Renal pelvis (tissue), 4 donors: ENCODE measurements around the gene DIP2B. TPM values are rescaled to one million over a fixed set of nuclear protein-coding genes. Genes with fewer than 3 reads are reported as not detected.

Experiments
- DNase-seq: peaks from one replicate; pipeline ENCODE4 v3.0.0-alpha.2; 2013
- polyA plus RNA-seq, 3 donors: library from polyadenylated mRNA; unstranded; fragments of 120-200 nt; gene quantifications; one replicate each; pipeline ENCODE4 v1.2.1, GENCODE V29; 2013; ENCODE audit not compliant: insufficient read length in 3 of 3

Gene DIP2B
- polyA plus RNA-seq, 3 donors, result 22.7 to 25.5 (median 25.2) TPM

- DNase-seq, result no peak
Measured at GRCh38 chr12:50634379-50634778, 129.6 kb downstream of the DIP2B start.

- no peak for DNase-seq
Measured at GRCh38 chr12:50635364-50635763, 130.6 kb downstream of the DIP2B start.

- DNase-seq, result no peak
Measured at GRCh38 chr12:50635857-50636256, 131.1 kb downstream of the DIP2B start.

- DNase-seq, result no peak
Measured at GRCh38 chr12:50636505-50636904, 131.7 kb downstream of the DIP2B start.

- no peak for DNase-seq
Measured at GRCh38 chr12:50637870-50638481, 133.2 kb downstream of the DIP2B start.

- no peak for DNase-seq
Measured at GRCh38 chr12:50638482-50638880, 133.7 kb downstream of the DIP2B start.

- DNase-seq, result no peak
Measured at GRCh38 chr12:50639721-50640120, 134.9 kb downstream of the DIP2B start.

- no peak for DNase-seq
Measured at GRCh38 chr12:50640321-50640939, 135.6 kb downstream of the DIP2B start.

- no peak for DNase-seq
Measured at GRCh38 chr12:50641566-50641965, 136.8 kb downstream of the DIP2B start.

- no peak for DNase-seq
Measured at GRCh38 chr12:50642035-50642451, 137.3 kb downstream of the DIP2B start.

GRCh38 chr12:50642761-50643160 is 138.0 kb downstream of the DIP2B start:
- no peak for DNase-seq

GRCh38 chr12:50647031-50647430 is 142.2 kb downstream of the DIP2B start:
- peak; percentile 31 for DNase-seq

GRCh38 chr12:50647479-50647878 is 142.7 kb downstream of the DIP2B start:
- no peak for DNase-seq

GRCh38 chr12:50650285-50650684 is 145.5 kb downstream of the DIP2B start:
- DNase-seq, result no peak

- no peak for DNase-seq
Measured at GRCh38 chr12:50655374-50655921, 150.7 kb downstream of the DIP2B start.

- no peak for DNase-seq
Measured at GRCh38 chr12:50659260-50659659, 154.5 kb downstream of the DIP2B start.

GRCh38 chr12:50659690-50660424 is 155.1 kb downstream of the DIP2B start:
- no peak for DNase-seq

GRCh38 chr12:50660425-50660822 is 155.6 kb downstream of the DIP2B start:
- no peak for DNase-seq

GRCh38 chr12:50661300-50662115 is 156.7 kb downstream of the DIP2B start:
- DNase-seq, result no peak

- no peak for DNase-seq
Measured at GRCh38 chr12:50662116-50662510, 157.3 kb downstream of the DIP2B start.

GRCh38 chr12:50665170-50665569 is 160.4 kb downstream of the DIP2B start:
- DNase-seq, result no peak

GRCh38 chr12:50665609-50666008 is 160.8 kb downstream of the DIP2B start:
- DNase-seq, result no peak
